GM18499 (cell line): ENCODE results near the gene PNPLA3.

ENCODE experiments used
- ATAC-seq: cut with Tn5 transposase; IDR thresholded peaks from one replicate; pipeline ENCODE4 v1.9.1; 2021; ENCODE audit warnings: moderate number of reproducible peaks; ENCODE audit not compliant: insufficient read depth, unreplicated experiment

The PNPLA3 gene

DNA sequence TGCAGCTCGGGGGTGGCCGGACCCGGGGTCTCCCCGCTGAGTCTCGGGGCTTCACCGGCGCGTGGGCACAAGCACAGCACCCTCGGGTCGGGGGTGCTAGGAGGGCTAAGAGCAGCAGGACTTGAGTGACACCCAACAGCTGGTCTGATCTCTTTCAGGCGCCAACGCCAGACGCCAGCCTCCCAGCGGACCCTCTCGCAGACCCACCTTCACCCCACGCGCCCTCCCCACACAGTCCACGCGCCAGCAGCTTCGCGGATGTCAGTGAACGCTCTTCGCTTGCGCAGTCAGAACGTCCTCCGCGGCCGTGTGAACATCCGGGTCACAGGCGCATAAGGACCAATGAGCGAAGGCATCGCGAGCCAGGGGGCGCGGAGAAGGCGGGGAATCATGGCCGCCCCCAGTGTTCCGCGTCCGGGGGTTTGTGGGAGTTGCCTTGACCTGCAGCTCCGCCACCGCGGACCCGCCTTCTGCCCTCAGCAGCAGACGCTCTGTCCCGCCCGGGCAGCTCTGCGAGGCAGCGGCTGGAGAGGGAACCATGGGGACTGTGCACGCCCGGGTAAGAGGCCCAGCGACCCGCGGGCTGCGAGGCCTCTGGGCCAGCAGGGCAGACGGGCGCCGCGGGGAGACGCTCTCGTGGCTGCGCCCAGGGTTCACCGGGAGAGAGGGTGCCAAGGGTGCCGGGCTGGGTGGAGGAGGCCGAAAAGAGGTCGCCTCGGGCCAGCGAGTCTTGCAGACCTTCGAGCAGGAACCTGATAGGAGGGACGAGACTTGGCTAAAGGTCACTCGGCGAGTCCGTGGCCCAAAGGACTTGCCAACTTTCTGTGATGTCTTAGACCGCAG lies 31.7 kb downstream of the PNPLA3 start, which contains the start of gene SAMM50:
SAMM50 (plus strand) TSS at position 403 of the 843 bp plus-strand sequence; CDS start at position 539, 136 bp downstream.
- peak; percentile 50 for ATAC-seq

- ATAC-seq, result peak; percentile 19
These were observed 32.5 kb downstream of the PNPLA3 start for GRCh38 chr22:43955883-43956782.

DNA sequence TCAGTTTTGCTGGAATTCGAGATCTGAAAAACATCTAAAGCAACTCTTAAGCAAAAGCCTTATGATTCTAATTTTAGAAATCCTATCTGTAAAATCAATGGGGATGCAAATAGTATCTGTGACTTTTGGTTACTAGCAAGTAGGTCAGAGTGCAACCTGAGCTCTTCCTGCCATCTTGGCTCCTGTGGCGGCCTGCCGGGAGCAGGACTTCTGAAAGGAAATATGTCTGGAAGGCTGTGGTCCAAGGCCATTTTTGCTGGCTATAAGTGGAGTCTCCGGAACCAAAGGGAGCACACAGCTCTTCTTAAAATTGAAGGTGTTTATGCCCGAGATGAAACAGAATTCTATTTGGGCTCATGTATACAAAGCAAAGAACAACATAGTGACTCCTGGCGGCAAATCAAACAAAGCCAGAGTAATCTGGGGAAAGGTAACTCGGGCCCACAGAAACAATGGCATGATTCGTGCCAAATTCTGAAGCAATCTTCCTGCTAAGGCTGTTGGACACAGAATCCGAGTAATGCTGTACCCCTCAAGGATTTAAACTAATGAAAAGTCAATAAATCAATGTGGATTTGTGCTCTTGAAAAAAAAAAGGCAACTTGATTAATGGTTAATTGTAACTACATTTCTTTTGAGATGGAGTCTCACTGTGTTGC lies 33.3 kb downstream of the PNPLA3 start:
- no peak for ATAC-seq

GRCh38 chr22:43957871-43958270 lies 34.3 kb downstream of the PNPLA3 start:
- no peak for ATAC-seq

GRCh38 chr22:43964314-43964857 lies 40.8 kb downstream of the PNPLA3 start:
- ATAC-seq, result no peak

GRCh38 chr22:43967069-43967468 lies 43.5 kb downstream of the PNPLA3 start:
- no peak for ATAC-seq

DNA sequence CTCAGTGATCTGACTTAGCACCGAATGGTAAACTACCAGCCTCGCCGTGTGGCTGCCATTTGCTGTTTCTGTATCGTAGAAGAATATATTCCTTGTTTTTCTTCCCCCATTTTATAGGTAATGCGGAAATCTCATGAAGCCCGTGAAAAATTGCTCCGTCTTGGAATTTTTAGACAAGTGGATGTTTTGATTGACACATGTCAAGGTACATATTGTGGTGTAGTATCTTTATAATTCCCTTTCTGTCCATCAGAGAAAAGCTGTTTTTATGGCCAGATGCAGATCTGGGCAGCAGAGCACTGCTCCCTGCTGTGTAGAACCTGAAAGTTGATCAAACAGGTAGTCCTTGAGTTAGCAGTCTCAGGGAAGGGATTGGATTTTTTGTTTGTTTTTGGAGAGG lies 45.0 kb downstream of the PNPLA3 start:
- ATAC-seq, result no peak

DNA sequence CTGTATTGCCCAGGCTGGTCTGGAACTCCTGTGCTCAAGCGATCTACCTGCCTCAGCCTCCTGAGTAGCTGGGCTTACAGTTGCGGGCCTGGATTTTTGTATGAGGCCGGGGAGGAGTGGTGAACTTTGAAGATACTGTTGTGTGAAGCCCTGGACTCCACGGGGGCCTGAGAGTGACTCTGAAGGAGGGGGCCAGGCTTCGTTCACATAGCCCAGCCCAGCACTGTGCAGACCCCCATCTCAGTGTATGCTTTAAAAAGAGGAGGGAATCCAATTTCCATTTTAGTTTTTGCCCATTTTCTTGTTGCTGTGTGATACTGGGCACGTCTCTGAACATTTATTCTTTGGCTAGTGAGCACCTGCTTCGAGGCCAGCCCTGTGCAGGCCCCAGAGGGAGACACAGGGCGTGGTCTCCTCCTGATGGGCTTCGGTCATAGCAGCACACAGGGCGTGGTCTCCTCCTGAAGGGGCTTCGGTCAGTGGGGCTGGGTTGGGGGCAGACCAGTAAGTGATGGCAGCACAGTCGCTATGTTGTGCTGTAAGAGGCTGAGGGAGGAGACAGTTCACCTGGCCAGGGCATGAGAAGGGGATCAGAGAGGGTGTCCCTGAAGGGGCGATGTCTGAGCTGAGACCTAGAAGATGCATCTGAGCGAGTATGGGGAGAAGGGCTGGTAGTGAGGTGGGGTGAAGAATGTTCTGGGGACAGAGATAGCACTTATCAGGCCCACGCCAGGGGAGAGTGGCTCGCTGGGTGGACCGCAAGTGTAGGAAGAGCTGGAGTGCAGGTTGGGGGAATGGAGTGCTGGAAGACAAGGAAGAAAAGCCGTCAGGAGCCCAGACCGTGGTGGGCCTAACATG lies 45.6 kb downstream of the PNPLA3 start:
- no peak for ATAC-seq

DNA sequence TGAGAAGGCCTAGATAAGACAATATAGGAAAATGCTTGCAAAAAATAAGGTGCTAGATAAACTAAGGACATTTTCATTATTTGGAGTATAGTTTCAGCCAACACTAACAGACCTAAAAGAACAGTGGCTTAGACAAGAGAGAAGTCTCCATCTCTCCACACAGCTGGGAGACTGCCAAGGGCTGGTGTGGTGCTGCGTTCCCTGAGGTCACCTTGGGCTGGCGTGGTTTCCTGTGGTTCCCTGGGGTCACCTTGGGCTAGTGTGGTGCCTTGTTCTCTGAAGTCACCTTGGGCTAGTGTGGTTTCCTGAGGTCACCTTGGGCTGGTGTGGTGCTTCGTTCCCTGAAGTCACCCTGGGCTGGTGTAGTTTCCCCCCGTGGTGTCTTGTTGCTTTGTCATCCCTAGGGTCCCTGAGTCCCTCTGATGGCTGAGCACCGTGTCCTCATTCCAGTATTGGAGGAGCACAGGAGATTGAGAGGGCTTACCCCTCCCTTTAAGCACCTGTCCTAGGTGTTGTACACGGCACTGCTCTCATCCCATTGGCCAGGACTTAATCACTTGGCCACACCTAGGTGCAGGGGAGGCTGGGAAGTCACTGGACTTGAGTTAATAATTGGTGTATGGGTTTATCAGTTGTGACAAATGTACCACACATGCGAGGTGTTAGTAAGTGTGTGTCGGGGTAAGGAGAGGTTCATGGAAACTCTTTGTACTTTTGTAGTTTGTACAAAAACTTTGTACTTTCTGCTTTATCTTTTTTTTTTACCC lies 46.6 kb downstream of the PNPLA3 start:
- ATAC-seq, result no peak

GRCh38 chr22:43971112-43971511 lies 47.5 kb downstream of the PNPLA3 start:
- ATAC-seq, result no peak

DNA sequence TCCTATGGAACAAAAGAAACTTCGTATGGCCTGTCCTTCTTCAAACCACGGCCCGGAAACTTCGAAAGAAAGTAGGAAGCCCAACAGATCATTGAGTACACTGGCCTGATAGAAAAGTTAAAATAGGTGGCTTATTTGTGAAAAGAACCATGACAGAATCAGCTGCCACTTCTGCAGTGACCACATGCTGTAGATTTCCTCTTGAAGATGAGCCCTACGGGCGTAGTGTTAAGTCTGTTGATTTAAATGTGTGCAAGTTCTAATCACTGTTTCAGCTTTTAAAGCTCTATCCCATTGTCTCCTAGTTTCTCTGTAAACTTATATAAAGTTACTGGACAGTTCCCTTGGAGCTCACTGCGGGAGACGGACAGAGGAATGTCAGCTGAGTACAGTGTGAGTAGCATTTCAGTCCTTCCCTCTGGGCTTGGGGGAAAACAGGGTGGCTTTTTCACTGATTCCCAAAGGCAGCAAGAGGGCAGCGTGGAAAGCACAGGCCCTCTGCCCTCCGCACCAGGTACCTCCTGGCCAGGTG lies 49.4 kb downstream of the PNPLA3 start:
- no peak for ATAC-seq

- no peak for ATAC-seq
These were observed 50.5 kb downstream of the PNPLA3 start for GRCh38 chr22:43974028-43974545.

DNA sequence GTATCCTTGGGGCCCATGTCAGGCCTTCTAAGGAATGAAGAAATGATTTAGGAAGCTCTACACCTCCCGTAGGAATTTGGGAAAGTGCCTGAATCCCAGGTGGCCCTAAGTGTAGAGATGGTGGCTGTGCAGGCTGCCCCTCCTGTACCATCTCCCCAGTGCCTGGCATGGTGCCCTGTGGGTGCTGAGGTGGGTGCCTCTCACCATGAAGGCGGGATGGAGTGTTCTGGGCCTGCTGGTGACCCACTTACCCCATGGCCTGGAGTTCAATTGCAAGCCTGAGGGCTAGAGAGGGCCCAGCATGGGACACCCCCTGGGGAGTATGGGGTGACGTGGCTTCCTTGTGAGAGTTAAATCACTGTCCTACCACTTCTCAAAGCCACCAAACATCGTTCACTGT lies 51.4 kb downstream of the PNPLA3 start:
- ATAC-seq, result no peak

DNA sequence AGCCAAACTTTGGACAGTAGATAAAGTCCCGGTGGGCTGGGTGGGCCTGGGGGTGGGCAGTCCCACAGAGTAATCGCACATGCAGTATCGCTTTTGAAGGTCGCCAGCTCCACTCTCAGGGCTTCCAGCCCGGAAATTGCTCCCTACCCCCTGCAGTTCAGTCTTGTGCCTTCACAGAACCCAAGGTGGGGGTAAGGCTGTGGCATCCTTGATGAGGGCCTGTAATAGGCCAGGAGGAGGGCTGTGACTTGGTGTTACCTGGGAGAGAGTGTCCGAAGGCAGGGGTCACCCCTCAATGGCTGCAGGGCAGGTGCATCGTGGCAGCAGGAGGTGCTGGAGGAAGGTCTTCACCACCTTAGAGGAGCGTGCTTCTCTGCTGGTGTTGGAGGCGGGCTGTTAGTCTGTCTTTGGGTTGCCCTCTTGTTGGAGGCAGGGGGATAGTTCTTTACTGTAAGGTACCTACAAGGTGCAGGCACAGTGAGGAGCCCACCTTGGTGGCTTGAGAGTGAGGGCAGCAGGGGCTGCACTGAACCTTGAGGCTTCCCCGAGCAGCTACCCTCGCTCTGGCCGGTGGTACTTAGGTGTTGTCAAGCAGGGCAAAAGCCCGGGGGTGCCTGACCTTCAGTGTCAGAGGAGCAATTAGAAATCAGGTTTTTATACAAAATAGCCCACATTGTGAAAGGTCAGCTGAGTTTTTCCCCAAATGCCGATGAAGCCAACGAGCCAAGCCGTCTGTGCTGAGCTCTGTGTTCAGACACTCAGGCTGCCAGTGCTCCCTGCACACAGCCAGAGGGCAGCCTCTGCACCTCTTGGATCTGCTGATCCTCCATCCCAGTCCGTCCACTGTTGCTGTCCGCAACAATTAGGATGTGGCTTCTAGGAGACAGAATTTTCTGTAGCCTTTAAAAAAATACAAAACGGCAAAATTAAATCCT lies 53.5 kb downstream of the PNPLA3 start:
- no peak for ATAC-seq

GRCh38 chr22:43978558-43978957 lies 55.0 kb downstream of the PNPLA3 start:
- no peak for ATAC-seq

- no peak for ATAC-seq
These were observed 57.0 kb downstream of the PNPLA3 start for GRCh38 chr22:43980579-43980978.

GRCh38 chr22:43980996-43981395 lies 57.4 kb downstream of the PNPLA3 start:
- no peak for ATAC-seq
